KOPT-K1 (cell line): ENCODE measurements around the gene VAV2.

Experiments used
- H3K27ac ChIP-seq: fragments of 200-600 bp; sonication (generic); 2 replicates; pipeline ENCODE4 v1.5.1; 2016; ENCODE audit warnings: antibody characterized with exemption, mild to moderate bottlenecking, low read depth, low read length; ENCODE audit not compliant: poor library complexity, severe bottlenecking
- H3K36me3 ChIP-seq: fragments of 200-600 bp; sonication (generic); 2 replicates; pipeline ENCODE4 v1.5.1; 2017; ENCODE audit warnings: antibody characterized with exemption, mild to moderate bottlenecking, low read length, moderate library complexity; ENCODE audit not compliant: insufficient read depth
- H3K9me3 ChIP-seq: fragments of 200-600 bp; sonication (generic); 2 replicates; pipeline ENCODE4 v1.5.1; 2017; ENCODE audit warnings: antibody characterized with exemption, low read length, mild to moderate bottlenecking; ENCODE audit not compliant: insufficient read depth, poor library complexity, severe bottlenecking

Gene VAV2

GRCh38 chr9:133717113-133718031 is 274.8 kb downstream of the VAV2 start:
- Histone ChIP-seq H3K27ac (no peak overlapping the region), H3K9me3 (no peaks in the 10 kb centered on the region), H3K36me3 (no peaks in the 10 kb centered on the region)

- no peak overlapping the region for H3K27ac ChIP-seq
- H3K9me3 ChIP-seq, result no peaks in the 10 kb centered on the region
- H3K36me3 ChIP-seq, result no peaks in the 10 kb centered on the region
Measured at GRCh38 chr9:133716564-133717112, 275.5 kb downstream of the VAV2 start.

GRCh38 chr9:133715866-133716563 is 276.1 kb downstream of the VAV2 start:
- Histone ChIP-seq H3K36me3 (no peaks in the 10 kb centered on the region), H3K9me3 (no peaks in the 10 kb centered on the region), H3K27ac (no peak overlapping the region)

- no peak overlapping the region for H3K27ac ChIP-seq
- no peaks in the 10 kb centered on the region for H3K36me3 ChIP-seq
- H3K9me3 ChIP-seq, result no peaks in the 10 kb centered on the region
Measured at GRCh38 chr9:133715295-133715865, 276.7 kb downstream of the VAV2 start.

DNA sequence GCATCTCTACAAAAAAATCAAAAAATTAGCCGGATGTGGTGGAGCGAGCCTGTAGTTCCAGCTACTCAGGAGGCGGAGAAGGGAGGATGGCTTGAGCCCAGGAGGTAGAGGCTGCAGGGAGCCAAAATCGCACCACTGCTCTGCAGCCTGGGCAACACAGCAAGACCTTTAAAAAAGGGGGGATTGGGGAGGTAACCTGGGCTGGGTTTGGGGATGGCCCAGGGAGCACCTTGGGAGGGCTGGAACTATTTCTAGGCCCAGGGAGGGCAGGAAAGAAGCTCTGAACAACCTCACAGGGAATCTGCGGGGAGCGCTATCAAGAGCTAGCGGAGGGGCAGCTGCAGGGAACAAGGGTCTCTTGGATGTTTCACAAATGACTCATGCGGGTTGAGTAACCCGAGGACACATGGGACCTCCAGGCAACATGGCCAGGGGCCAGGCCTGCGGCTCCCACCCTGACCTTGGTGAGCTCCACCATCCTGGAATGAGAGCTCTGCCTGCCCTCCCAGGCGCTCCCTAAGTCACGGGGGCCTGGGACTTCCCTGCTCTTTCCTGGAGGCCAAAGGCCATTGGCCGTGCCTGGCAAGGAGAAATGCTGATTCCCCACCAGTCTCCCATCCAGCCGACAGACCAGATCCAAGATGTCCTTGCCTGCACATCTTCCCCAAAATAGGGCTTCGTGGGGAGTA is 277.4 kb downstream of the VAV2 start:
- no peaks in the 10 kb centered on the region for H3K36me3 ChIP-seq
- H3K27ac ChIP-seq, result no peak overlapping the region
- H3K9me3 ChIP-seq, result no peaks in the 10 kb centered on the region

- Histone ChIP-seq H3K27ac (no peak overlapping the region), H3K9me3 (no peaks in the 10 kb centered on the region), H3K36me3 (no peaks in the 10 kb centered on the region)
Measured at GRCh38 chr9:133713960-133714495, 278.1 kb downstream of the VAV2 start.

DNA sequence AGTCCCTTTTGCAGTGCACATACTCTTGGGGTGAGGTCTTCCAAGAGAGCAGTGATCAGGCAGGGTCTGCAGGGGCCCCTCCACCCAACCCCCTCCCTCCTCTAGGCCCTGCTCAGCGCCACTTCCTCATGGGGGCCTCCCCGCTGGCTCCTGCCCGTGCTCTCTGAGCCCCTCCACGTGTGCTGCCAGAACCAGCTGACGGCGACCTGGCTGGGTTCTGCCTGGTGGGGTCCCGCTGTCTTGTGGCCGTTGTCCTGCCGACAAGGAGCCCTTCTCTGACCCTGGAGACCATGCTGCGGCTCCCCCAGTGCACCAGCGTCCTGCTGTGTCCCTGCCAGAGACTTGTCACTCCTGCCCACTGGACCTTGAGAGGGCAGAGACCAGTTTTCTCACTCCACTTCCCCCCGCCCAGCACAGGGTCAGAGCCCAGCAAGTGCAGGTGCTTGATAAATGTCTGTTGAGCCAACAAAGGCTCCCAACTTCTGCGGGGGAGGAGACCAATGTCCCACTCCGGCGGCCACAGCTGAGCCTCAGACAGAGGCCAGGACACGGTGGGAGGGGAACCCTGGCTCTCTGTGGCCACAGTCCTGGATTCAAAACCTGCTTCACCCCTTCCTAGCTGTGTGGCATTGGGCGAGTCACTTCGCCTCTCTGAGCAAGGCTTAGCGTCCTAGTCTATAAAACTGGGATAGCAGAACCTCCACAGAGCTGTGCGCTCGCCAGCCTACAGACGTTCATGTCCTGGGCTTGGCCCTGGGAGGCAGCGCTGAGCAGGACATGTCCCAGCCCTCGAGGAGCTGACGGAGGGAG is 278.8 kb downstream of the VAV2 start:
- Histone ChIP-seq H3K36me3 (no peaks in the 10 kb centered on the region), H3K9me3 (no peaks in the 10 kb centered on the region), H3K27ac (no peak overlapping the region)

DNA sequence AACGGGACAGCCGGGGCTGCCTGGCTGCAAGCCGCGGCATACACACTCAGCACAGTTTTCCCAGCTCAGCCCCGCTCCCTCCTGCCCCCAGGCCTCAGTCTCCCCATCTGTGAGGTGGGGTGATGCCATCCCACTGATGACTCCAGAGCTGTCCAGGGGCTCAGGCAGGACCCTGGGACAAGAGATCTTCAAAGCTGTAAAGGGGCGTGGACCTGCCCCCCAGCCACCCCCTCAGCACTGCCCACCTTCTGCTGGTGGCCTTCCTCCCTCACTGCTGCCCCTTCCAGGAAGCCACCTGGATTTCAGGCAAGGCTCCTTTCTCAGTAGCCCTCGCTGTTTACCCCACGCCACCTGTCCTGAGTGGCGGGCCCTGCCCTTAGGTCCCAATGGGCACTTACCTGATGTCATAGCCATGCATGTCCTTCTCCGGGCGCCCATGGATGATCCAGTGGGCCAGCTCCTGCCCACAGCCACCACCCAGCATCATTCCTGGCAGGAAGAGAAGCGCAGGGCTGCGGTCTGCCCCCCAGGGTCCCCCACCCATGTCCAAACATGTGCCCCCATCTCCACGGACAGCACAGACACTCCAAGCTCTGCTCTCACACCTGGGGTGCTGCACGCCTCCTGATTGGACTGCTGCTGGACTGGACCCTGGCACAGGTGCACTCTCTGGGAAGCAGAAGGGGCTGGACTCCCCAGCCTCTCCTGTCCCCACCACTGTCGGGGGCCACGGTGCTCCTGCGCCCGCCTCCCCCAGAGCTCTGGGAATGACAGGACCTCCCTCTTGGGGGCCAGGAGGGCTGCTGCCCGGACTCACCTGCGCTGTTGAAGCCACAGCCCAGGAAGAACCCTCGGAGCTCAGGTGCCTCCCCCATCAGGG is 279.7 kb downstream of the VAV2 start:
- Histone ChIP-seq H3K9me3 (no peaks in the 10 kb centered on the region), H3K27ac (no peak overlapping the region)

More for the DNA sequence above, 279.7 kb downstream of the VAV2 start:
- H3K36me3 ChIP-seq, result no peaks in the 10 kb centered on the region
